Measurements from ENCODE around the gene BABAM2. TPM values are rescaled to one million over a fixed set of nuclear protein-coding genes. Genes with fewer than 3 reads are reported as not detected.

Gene BABAM2
- total and polyA plus RNA-seq, 10 of the 15 experiments (the other 5 are each of a cell fraction or from before 2014, with no cell fraction given): 30.7 to 59.9 (median 44.5) TPM

DNA sequence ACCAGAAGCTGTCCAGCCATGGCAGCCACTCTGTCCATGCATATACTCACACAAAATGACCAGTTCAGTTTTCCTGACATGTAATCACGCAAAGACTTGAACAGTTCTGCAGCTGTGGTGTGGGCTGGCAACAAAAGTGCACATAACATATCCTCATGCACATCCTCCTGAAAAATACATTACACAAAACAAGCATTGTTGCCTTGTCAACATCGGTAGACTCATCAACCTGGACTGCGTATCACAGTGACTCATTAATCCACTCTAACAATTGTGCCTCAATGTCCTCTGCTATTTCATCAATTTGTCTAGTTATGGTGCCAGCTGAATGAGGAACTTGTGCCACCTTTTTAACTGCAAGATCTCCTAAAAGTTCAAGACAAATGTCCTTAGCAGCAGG lies 19.8 kb upstream of the BABAM2 start:
- FAIRE-seq: no peak
- no TSS peak for BruUV-seq (replicated peaks)
- in situ Hi-C loops (cut with MboI) (no loop called here), intact Hi-C loops (cut with micrococcal nuclease; ENCODE audit: unreplicated experiment) (no loop called here)
- CTCF ChIA-PET: interaction anchor here (1.0 kb wide), 1 partner anchor 148 kb away, joined by 3 read pairs; no protein-coding TSS in a partner anchor
- Histone ChIP-seq H2AFZ (ENCODE audit: control insufficient read depth, low read depth, low read length) (no peak overlapping the region), H3K79me2 (ENCODE audit: control insufficient read depth, insufficient read depth, low read length) (no peaks in the 10 kb centered on the region), H4K20me1 (ENCODE audit: control insufficient read depth, insufficient read depth) (no peaks in the 10 kb centered on the region), H3K4me2 (ENCODE audit: control insufficient read depth, insufficient read depth) (no peak overlapping the region), H3K9ac (ENCODE audit: control insufficient read depth, insufficient read depth, low read length) (no peak overlapping the region), H3K36me3 (ENCODE audit: control insufficient read depth in 2 of 2, insufficient read depth in 2 of 2, low read length in 1 of 2) (no peaks in the 10 kb centered on the region), H3K4me1 (ENCODE audit: control insufficient read depth, insufficient read depth, low read length) (no peaks in the 10 kb centered on the region), H3K27me3 (replicated peaks in 1 of 2; ENCODE audit: control insufficient read depth in 2 of 2, insufficient read depth in 2 of 2, low read length in 1 of 2) (no peaks in the 10 kb centered on the region), H3K27ac (ENCODE audit: control insufficient read depth, insufficient read depth) (no peak overlapping the region), H3K4me3 (no peak overlapping the region), H3K9me3 (replicated peaks; ENCODE audit: control insufficient read depth, insufficient read depth, low read length) (no peaks in the 10 kb centered on the region)
- POLR2A ChIA-PET: interaction anchor here (0.5 to 1.5 kb wide), 3 partner anchors 19 to 1763 kb away, joined by 3 to 5 read pairs (median 3); partner anchors contain the start of genes BABAM2 and RBKS
- RAD21 ChIA-PET (ENCODE audit: unreplicated experiment): no interaction called here
- WGBS (ENCODE audit: insufficient coverage, insufficient replicate concordance, low lambda C conversion rate, missing lambda C conversion rate): 81% methylated on average over 3 of the region's 3 CpGs
- ATAC-seq: no peak
- no peak for DNase-seq (ENCODE audit: low read depth, low spot score)
- TF ChIP-seq YY1 (IDR thresholded peaks at IDR 0.05; ENCODE audit: low read depth, low read length) (no peak), NR2C1 (IDR thresholded peaks at IDR 0.05) (no peak), JUND (IDR thresholded peaks at IDR 0.05; ENCODE audit: low read depth, low read length) (no peak), NRF1 (conservative IDR thresholded peaks at IDR 0.05; ENCODE audit: low read depth, low read length) (no peak), SRF (IDR thresholded peaks at IDR 0.05; ENCODE audit: low read depth in 2 of 2, low read length in 2 of 2) (no peak), BCL11A (IDR thresholded peaks at IDR 0.05; ENCODE audit: low read depth, low read length) (no peak), BACH1 (IDR thresholded peaks at IDR 0.05; ENCODE audit: borderline replicate concordance) (no peak), ATF7 (IDR thresholded peaks at IDR 0.05; ENCODE audit: low read depth) (no peak), BRCA1 (IDR thresholded peaks at IDR 0.05; ENCODE audit: low read depth, low read length) (no peak), ZNF622 (IDR thresholded peaks at IDR 0.05) (no peak), GATAD2B (conservative IDR thresholded peaks at IDR 0.05; ENCODE audit: low read depth) (no peak), EGR1 (IDR thresholded peaks at IDR 0.05; ENCODE audit: borderline replicate concordance in 1 of 2, low read depth in 2 of 2, low read length in 2 of 2) (no peak), SIX5 (IDR thresholded peaks at IDR 0.05; ENCODE audit: low read depth, low read length, severe bottlenecking) (no peak), FOXM1 (IDR thresholded peaks at IDR 0.05; ENCODE audit: low read depth, low read length) (no peak), POLR2A (IDR thresholded peaks at IDR 0.05; ENCODE audit: low read depth, low read length) (no peak), SUZ12 (IDR thresholded peaks at IDR 0.05; ENCODE audit: unreplicated experiment) (no peak), PML (IDR thresholded peaks at IDR 0.05; ENCODE audit: low read length) (no peak), FOS (IDR thresholded peaks at IDR 0.05; ENCODE audit: borderline replicate concordance, extremely low read depth, insufficient read length) (no peak)
- TF ChIP-seq, protein P1, sequence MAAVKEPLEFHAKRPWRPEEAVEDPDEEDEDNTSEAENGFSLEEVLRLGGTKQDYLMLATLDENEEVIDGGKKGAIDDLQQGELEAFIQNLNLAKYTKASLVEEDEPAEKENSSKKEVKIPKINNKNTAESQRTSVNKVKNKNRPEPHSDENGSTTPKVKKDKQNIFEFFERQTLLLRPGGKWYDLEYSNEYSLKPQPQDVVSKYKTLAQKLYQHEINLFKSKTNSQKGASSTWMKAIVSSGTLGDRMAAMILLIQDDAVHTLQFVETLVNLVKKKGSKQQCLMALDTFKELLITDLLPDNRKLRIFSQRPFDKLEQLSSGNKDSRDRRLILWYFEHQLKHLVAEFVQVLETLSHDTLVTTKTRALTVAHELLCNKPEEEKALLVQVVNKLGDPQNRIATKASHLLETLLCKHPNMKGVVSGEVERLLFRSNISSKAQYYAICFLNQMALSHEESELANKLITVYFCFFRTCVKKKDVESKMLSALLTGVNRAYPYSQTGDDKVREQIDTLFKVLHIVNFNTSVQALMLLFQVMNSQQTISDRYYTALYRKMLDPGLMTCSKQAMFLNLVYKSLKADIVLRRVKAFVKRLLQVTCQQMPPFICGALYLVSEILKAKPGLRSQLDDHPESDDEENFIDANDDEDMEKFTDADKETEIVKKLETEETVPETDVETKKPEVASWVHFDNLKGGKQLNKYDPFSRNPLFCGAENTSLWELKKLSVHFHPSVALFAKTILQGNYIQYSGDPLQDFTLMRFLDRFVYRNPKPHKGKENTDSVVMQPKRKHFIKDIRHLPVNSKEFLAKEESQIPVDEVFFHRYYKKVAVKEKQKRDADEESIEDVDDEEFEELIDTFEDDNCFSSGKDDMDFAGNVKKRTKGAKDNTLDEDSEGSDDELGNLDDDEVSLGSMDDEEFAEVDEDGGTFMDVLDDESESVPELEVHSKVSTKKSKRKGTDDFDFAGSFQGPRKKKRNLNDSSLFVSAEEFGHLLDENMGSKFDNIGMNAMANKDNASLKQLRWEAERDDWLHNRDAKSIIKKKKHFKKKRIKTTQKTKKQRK (IDR thresholded peaks at IDR 0.05; ENCODE audit: low read depth, low read length): no peak
- TF ChIP-seq, protein P2, sequence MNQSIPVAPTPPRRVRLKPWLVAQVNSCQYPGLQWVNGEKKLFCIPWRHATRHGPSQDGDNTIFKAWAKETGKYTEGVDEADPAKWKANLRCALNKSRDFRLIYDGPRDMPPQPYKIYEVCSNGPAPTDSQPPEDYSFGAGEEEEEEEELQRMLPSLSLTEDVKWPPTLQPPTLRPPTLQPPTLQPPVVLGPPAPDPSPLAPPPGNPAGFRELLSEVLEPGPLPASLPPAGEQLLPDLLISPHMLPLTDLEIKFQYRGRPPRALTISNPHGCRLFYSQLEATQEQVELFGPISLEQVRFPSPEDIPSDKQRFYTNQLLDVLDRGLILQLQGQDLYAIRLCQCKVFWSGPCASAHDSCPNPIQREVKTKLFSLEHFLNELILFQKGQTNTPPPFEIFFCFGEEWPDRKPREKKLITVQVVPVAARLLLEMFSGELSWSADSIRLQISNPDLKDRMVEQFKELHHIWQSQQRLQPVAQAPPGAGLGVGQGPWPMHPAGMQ (IDR thresholded peaks at IDR 0.05; ENCODE audit: borderline replicate concordance): no peak
- SMC1A ChIA-PET (ENCODE audit: uncharacterized antibody, unreplicated experiment): no interaction called here
